HG03571 (cell line): ENCODE data around the gene C12orf56.
A peak's percentile ranks its signal among the peaks of the same experiment; 100 is the strongest.
"Not testable (repeated sequence)": the region's sequence is repeated elsewhere in the genome, so short reads cannot be mapped to it uniquely, and the experiment has no call there.

Experiments
- ATAC-seq: cut with Tn5 transposase; IDR thresholded peaks from one replicate; pipeline ENCODE4 v1.9.1; 2021; ENCODE audit not compliant: unreplicated experiment

C12orf56 gene

DNA sequence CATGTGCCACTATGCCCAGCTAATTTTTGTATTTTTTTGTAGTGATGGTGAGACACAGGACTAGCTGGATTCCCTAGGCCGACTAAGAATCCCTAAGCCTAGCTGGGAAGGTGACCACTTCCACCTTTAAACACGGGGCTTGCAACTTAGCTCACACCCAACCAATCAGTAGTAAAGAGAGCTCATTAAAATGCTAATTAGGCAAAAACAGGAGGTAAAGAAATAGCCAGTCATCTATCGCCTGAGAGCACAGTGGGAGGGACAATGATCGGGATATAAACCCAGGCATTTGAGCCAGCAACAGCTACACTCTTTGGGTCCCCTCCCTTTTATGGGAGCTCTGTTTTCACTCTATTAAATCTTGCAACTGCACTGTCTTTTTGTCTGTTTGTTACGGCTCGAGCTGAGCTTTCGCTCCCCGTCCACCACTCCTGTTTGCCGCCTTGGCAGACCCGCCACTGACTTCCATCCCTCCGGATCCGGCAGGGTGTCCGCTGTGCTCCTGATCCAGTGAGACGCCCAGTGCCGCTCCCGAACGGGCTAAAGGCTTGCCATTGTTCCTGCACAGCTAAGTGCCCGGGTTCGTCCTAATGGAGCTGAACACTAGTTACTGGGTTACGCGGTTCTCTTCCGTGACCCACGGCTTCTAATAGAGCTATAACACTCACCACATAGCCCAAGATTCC, 70.9 kb downstream of the C12orf56 start:
- not testable (repeated sequence) for ATAC-seq

DNA sequence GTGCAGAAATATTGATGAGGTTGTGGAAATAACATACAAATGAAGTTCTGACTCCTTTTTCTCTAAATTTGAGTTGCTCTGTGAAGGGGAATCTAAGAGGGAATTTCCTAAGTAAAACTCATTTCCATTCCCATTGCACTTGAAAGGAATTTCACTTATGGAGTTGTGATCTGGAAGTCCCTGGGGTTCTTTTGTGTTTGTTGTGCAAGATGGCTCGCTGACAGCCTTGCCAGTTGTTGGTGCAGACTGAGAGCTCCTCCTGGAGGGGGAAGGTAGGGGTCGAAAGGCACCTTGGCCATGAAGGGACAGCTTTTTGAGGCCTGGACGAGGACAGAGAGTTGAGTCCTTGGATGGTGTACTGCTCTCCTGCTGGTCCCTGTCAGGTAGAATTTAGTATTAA, 72.0 kb downstream of the C12orf56 start:
- no peak for ATAC-seq

- ATAC-seq: no peak
These were observed 78.7 kb downstream of the C12orf56 start for GRCh38 chr12:64311877-64312276.

GRCh38 chr12:64304571-64304970, 86.0 kb downstream of the C12orf56 start:
- no peak for ATAC-seq

GRCh38 chr12:64299628-64300027, 90.9 kb downstream of the C12orf56 start:
- no peak for ATAC-seq

- ATAC-seq: no peak
These were observed 94.3 kb downstream of the C12orf56 start for GRCh38 chr12:64296301-64296700.

GRCh38 chr12:64293654-64294364, 96.7 kb downstream of the C12orf56 start:
- ATAC-seq: no peak

DNA sequence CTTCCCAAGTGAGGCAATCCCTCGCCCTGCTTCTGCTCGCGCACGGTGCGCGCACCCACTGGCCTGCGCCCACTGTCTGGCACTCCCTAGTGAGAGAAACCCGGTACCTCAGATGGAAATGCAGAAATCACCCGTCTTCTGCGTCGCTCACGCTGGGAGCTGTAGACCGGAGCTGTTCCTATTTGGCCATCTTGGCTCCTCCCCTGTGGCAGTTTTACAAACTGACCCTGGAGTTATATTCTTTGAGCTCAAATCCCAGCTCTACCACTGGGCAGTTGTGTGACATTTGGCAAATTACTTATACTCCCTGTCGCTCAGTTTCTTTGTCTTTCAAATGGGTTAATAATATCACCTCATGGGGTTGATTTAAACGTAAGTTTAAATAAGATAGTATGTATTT, 97.4 kb downstream of the C12orf56 start:
- not testable (repeated sequence) for ATAC-seq

GRCh38 chr12:64286521-64286920, 104.0 kb downstream of the C12orf56 start:
- ATAC-seq: no peak

- no peak for ATAC-seq
These were observed 106.3 kb downstream of the C12orf56 start for GRCh38 chr12:64284256-64284655.

GRCh38 chr12:64278421-64278820, 112.1 kb downstream of the C12orf56 start:
- no peak for ATAC-seq

GRCh38 chr12:64273527-64274403, 116.8 kb downstream of the C12orf56 start:
- peak; percentile 82 for ATAC-seq

- ATAC-seq: no peak
These were observed 120.1 kb downstream of the C12orf56 start for GRCh38 chr12:64270411-64270810.

DNA sequence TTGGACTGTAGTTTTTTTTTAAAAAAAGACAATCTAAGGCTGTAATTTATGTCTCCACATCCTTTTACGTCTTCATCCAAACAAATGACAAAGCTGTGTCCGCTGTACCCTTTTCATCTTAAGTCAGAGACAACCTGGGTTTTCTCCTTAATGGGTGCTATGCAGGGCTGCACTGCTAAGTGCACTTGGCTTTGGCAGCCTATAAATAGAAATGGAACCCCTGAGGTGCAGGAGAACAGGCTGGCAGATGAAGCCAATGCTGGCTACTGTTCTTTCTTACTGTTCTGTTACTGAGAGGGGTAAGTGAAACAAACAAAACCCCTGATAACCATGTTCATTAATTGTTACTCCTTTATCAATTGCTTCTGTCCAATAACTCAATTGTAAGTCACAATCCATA, 121.4 kb downstream of the C12orf56 start:
- no peak for ATAC-seq

DNA sequence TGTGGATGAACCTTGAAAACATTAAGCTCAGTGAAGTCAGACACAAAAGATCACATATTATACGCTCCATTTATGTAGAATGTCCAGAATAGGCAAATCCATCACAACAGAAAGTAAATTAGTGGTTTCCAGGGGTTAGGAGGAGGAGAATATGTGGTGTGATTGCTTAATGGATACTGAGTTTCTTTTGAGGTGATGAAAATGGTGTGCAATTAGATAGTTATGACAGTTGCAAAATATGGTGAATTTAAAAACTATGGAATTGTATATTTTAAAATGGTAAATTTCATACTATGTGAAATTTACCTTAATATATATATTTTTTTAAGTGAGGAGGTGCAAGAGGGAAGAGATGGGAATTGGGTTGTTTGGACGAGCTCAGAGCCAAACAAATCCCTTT, 122.1 kb downstream of the C12orf56 start:
- ATAC-seq: no peak

DNA sequence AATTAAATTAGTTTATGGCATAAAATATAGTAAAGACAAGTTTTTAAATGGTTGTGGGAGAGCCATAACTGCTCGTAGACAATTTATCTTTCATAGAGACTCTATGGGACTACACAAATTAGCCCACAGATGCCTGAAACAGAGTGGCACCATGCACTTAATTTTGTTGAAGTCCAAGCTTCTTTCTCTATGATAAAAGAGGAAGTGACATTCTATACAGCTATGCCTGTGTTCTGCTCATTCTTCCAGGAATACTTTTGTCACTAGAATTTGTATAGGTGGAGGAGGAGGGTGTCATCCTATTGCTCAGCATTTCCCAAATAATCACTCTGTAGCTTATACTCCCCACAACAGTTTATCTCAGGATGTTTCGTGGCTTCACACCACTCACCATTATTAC, 124.7 kb downstream of the C12orf56 start:
- no peak for ATAC-seq

GRCh38 chr12:64261813-64262212, 128.7 kb downstream of the C12orf56 start:
- ATAC-seq: no peak

DNA sequence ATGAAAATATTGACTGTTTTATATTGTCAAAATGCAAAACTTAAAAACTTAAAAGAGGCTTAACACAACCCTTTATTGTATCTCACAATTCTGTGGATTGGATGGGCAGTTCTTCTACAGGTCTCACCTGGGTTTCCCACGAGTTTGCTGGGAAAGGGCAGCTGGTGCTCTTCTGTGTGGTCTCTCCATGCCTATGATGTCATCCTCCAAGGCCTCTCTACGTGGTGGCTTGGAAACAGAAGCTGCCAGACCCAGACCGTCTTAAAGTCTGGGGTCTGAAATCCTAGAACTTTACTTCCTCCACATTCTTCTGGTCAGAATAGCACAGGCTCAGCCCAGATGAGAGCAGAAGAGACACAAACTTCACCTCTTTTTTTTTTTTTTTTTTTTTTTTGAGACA, 132.0 kb downstream of the C12orf56 start:
- ATAC-seq: no peak

DNA sequence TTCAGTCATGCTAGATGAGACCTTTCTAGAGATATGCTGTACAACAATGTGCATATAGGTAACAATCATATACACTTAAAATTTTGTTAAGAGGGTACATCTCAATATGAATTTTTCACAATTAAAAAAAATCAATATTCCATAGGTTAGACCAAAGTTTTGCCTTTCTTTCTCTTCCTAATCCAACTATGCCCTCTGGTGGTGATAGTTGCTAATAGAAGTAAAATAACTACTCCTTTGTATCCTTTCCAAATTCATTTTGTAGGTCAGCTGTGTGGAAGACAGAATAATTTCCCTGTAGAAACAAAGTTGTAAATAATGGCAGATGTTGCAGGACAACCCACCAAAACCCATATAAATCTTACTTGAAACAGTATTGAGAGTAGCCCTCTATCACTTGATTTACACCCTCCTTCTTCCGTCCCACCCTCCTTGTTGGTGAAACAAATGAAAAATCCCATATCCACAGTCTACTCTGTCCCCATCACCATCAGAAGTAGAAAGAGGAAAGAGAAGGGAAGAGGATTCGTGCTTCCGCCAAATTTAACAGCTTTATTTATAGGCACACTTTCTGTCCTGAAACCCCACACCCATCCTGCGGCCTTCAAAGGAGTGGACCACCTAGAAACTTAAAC, 134.3 kb downstream of the C12orf56 start:
- ATAC-seq: no peak

DNA sequence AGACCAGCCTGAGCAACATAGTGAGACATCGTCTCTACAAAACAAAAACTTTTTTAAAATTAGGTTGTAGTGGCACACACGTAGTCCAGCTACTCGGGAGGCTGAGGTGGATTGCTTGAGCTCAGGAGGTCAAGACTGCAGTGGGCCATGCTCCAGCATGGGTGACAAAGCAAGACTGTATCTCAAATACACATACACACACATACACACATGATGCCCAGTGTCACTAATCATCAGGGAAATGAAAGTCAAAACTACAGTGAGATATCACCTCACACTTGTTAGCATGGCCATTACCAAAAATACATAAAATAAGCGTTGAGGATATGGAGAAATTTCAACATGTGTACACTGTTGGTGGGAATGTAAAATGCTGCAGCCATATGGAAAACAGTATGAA, 135.3 kb downstream of the C12orf56 start:
- no peak for ATAC-seq

DNA sequence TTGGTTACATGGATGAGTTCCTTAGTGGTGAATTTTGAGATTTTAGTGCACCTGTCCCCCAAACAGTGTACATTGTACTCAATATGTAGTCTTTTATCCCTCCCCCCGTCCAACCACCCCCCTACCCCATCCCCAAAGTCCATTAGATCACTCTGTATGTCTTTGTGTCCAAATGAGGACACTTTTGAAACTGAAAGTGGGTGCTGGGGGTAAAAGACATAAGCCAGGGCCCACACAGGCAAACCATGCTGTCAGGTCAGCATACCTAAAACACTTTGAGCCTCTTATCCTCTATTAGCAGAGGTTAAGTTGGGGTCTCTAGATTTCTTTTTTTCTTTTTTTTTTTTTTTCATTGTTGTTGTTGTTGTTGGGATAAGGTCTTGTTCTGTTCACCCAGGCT, 137.2 kb downstream of the C12orf56 start:
- no peak for ATAC-seq
